ENCODE results near the gene DNAJB8. TPM values are rescaled to one million over a fixed set of nuclear protein-coding genes. Genes with fewer than 3 reads are reported as not detected.

DNAJB8 gene
- total RNA-seq, 1 experiment from 2014 or later: not detected

DNA sequence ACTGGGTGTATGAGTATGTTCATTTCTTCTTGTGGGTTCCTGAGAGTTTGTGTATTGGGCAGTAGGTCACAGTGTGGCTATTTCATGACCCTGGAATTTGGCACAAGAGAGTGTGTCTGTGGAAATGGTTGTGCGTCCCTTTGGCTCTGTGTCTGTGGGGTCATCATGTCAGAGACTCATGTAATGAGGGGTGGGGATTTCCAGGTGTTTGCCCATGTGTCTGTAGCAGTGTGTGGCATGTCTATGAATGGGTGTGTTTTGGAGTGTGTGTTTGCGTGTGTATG lies 27.6 kb upstream of the DNAJB8 start:
- TF ChIP-seq, protein P1, sequence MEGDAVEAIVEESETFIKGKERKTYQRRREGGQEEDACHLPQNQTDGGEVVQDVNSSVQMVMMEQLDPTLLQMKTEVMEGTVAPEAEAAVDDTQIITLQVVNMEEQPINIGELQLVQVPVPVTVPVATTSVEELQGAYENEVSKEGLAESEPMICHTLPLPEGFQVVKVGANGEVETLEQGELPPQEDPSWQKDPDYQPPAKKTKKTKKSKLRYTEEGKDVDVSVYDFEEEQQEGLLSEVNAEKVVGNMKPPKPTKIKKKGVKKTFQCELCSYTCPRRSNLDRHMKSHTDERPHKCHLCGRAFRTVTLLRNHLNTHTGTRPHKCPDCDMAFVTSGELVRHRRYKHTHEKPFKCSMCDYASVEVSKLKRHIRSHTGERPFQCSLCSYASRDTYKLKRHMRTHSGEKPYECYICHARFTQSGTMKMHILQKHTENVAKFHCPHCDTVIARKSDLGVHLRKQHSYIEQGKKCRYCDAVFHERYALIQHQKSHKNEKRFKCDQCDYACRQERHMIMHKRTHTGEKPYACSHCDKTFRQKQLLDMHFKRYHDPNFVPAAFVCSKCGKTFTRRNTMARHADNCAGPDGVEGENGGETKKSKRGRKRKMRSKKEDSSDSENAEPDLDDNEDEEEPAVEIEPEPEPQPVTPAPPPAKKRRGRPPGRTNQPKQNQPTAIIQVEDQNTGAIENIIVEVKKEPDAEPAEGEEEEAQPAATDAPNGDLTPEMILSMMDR (conservative IDR thresholded peaks at IDR 0.05): no peak
- no peaks in the 10 kb centered on the region for H3K4me1 ChIP-seq (ENCODE audit: insufficient read depth, low read length)

More for the DNA sequence above, 27.6 kb upstream of the DNAJB8 start:
- peaks cover 97% of the 10 kb centered on the region for H3K27me3 Mint-ChIP-seq (ENCODE audit: low read depth)
- Histone ChIP-seq H3K4me2 (ENCODE audit: insufficient read depth, insufficient read length, low read length) (no peak overlapping the region), H2AK5ac (ENCODE audit: insufficient read length, low read length) (no peak overlapping the region), H3K27me3 (ENCODE audit: insufficient read depth, low read length) (peaks cover 81% of the 10 kb centered on the region), H3K14ac (ENCODE audit: insufficient read depth, low read length) (no peak overlapping the region), H3K27ac (ENCODE audit: insufficient read length, low read depth, low read length) (no peak overlapping the region), H2BK15ac (ENCODE audit: low read depth, low read length) (no peak overlapping the region), H3K9me3 (ENCODE audit: control insufficient read depth, low read depth, low read length) (no peaks in the 10 kb centered on the region), H4K8ac (replicated peaks; ENCODE audit: insufficient read length, low read depth, low read length) (no peak overlapping the region), H2BK20ac (ENCODE audit: low read depth, low read length, poor library complexity, severe bottlenecking) (no peak overlapping the region), H2AFZ (ENCODE audit: low read length) (no peak overlapping the region), H3K56ac (ENCODE audit: insufficient read length, low read depth, low read length) (no peak overlapping the region), H2BK5ac (ENCODE audit: insufficient read length, low read length) (no peak overlapping the region), H3K4ac (ENCODE audit: low read depth, low read length) (no peak overlapping the region), H3K79me2 (ENCODE audit: insufficient read depth, low read length) (no peaks in the 10 kb centered on the region), H4K91ac (ENCODE audit: insufficient read length, low read depth, low read length) (no peak overlapping the region), H2BK12ac (ENCODE audit: insufficient read length, low read depth, low read length) (no peak overlapping the region), H2BK120ac (ENCODE audit: low read depth, low read length, poor library complexity, severe bottlenecking) (no peak overlapping the region), H3K18ac (ENCODE audit: insufficient read length, low read depth, low read length) (no peak overlapping the region), H4K5ac (ENCODE audit: insufficient read length, low read depth, low read length) (no peak overlapping the region), H3K79me1 (ENCODE audit: insufficient read depth, low read depth, low read length, poor library complexity, severe bottlenecking) (no peaks in the 10 kb centered on the region), H3K9ac (ENCODE audit: extremely low read depth, insufficient read length, low read length) (no peak overlapping the region), H4K20me1 (ENCODE audit: control insufficient read depth, insufficient read depth, insufficient read length) (peaks cover 3% of the 10 kb centered on the region), H3K23me2 (ENCODE audit: insufficient read length, low read depth, low read length, poor library complexity, severe bottlenecking) (peaks cover 9% of the 10 kb centered on the region), H3K23ac (ENCODE audit: insufficient read length, low read depth, low read length) (no peak overlapping the region), H3T11ph (ENCODE audit: low read length) (no peak overlapping the region)
- no peak for DNase-seq
- H3K36me3 Mint-ChIP-seq (ENCODE audit: insufficient read depth in 1 of 3, low read depth in 3 of 3): no peaks in the 10 kb centered on the region; a peak in 2 of 7 replicates
- peaks cover 31 to 55% of the 10 kb centered on the region in 2 experiments for H3K4me1 Mint-ChIP-seq
- WGBS (ENCODE audit: extremely low coverage, insufficient read length, low lambda C conversion rate): no CpG with 5 or more reads among the region's 2 CpGs
- H3K9me3 Mint-ChIP-seq: peaks cover 3 to 4% of the 10 kb centered on the region in 2 experiments; a peak in 2 of 5 replicates
- no peak overlapping the region for H3K4me3 Mint-ChIP-seq
- no peak overlapping the region; a peak in 1 of 7 replicates for H3K27ac Mint-ChIP-seq

Data from H9 (cell line).